ENCODE data around the gene PSMB1.
"Not testable (repeated sequence)": the region's sequence is repeated elsewhere in the genome, so short reads cannot be mapped to it uniquely, and the experiment has no call there.

PSMB1 gene

GRCh38 chr6:170533792-170534191, 19.3 kb downstream of the PSMB1 start:
- no peak for DNase-seq

- DNase-seq = no peak
Measured at GRCh38 chr6:170532867-170533488, 20.1 kb downstream of the PSMB1 start.

- peak; percentile 93 for DNase-seq
Measured at GRCh38 chr6:170529839-170530469, 23.2 kb downstream of the PSMB1 start.

GRCh38 chr6:170527995-170528394, 25.1 kb downstream of the PSMB1 start:
- DNase-seq = not testable (repeated sequence)

GRCh38 chr6:170525795-170526194, 27.3 kb downstream of the PSMB1 start:
- DNase-seq = no peak

- peak; percentile 30 for DNase-seq
Measured at GRCh38 chr6:170524172-170524502, 29.0 kb downstream of the PSMB1 start.

- no peak for DNase-seq
Measured at GRCh38 chr6:170523256-170524171, 29.6 kb downstream of the PSMB1 start.

GRCh38 chr6:170522565-170523183, 30.4 kb downstream of the PSMB1 start:
- DNase-seq = peak; percentile 29

- DNase-seq = peak; percentile 72
Measured at GRCh38 chr6:170516783-170517616, 36.1 kb downstream of the PSMB1 start.

- DNase-seq = no peak
Measured at GRCh38 chr6:170514908-170515307, 38.2 kb downstream of the PSMB1 start.

GRCh38 chr6:170512249-170512648, 40.9 kb downstream of the PSMB1 start:
- no peak for DNase-seq

- peak; percentile 34 for DNase-seq
Measured at GRCh38 chr6:170510631-170511030, 42.5 kb downstream of the PSMB1 start.

- DNase-seq = no peak
Measured at GRCh38 chr6:170509723-170510018, 43.4 kb downstream of the PSMB1 start.

- not testable (repeated sequence) for DNase-seq
Measured at GRCh38 chr6:170508892-170509722, 44.0 kb downstream of the PSMB1 start.

- DNase-seq = not testable (repeated sequence)
Measured at GRCh38 chr6:170508275-170508674, 44.8 kb downstream of the PSMB1 start.

GRCh38 chr6:170507728-170508127, 45.4 kb downstream of the PSMB1 start:
- DNase-seq = not testable (repeated sequence)

GRCh38 chr6:170506446-170506845, 46.7 kb downstream of the PSMB1 start:
- no peak for DNase-seq

- DNase-seq = no peak
Measured at GRCh38 chr6:170505306-170505705, 47.8 kb downstream of the PSMB1 start.

- no peak for DNase-seq
Measured at GRCh38 chr6:170504479-170504878, 48.6 kb downstream of the PSMB1 start.

GRCh38 chr6:170503414-170503761, 49.7 kb downstream of the PSMB1 start:
- DNase-seq = no peak

- not testable (repeated sequence) for DNase-seq
Measured at GRCh38 chr6:170502733-170503413, 50.2 kb downstream of the PSMB1 start.
